K562 (cell line): ENCODE measurements around the gene NRN1. TPM values are rescaled to one million over a fixed set of nuclear protein-coding genes. Genes with fewer than 3 reads are reported as not detected.

ENCODE experiments used
- ATAC-seq: fragments of 200-7000 bp; cut with Tn5 transposase; 3 replicates; pipeline ENCODE4 v1.9.1; 2020; ENCODE audit warnings: moderate library complexity
- BruUV-seq: library from RNA; stranded (reverse); fragments of 400-500 nt; replicated peaks from 2 replicates; lab custom pipeline; 2021; lab: Mats Ljungman, UMichigan
- CTCF ChIA-PET: fragments of 300-600 bp; formaldehyde crosslinking; extraction: SDS; loops from one replicate; lab custom pipeline; 2021; ENCODE audit warnings: low intra/inter-chr PET ratio; lab: Yijun Ruan, JAX
- POLR2A ChIA-PET: fragments of 300-600, 350-650 bp; sonication (Branson Sonifier 250); formaldehyde crosslinking; extraction: SDS; loops from one replicate; lab custom pipeline; 2021; ENCODE audit warnings: antibody characterized with exemption, inconsistent platforms; lab: Yijun Ruan, JAX
- DNase-seq, 4 experiments: peaks; one replicate each; pipeline versions ENCODE4 v3.0.0 to v3.0.0-alpha.2; 2011 to 2018; ENCODE audit warnings: low spot score in 3 of 4, mixed read lengths in 3 of 4; ENCODE audit errors: extremely low read depth in 1 of 4
- FAIRE-seq: peaks from 2 replicates; lab custom pipeline; 2011; peaks lifted over from hg19 to GRCh38; lab: Jason Lieb, UNC
- H2AFZ ChIP-seq: 2 replicates; pipeline ENCODE4 v1.6.0; 2011; ENCODE audit warnings: low read depth, low read length, control low read depth, inconsistent platforms
- H3K27ac ChIP-seq: fragments of 200-600 bp; 3 replicates; pipeline ENCODE4 v1.8.0; 2011; ENCODE audit warnings: low read depth, mild to moderate bottlenecking, control low read depth, inconsistent platforms, low read length, moderate library complexity, mixed read lengths; ENCODE audit errors: extremely low read depth
- H3K27me3 ChIP-seq, 2 experiments: fragments of 300-600 bp in 1 of 2; 2 replicates in 1 of 2; 3 replicates in 1 of 2; pipeline versions ENCODE4 v1.6.0 to v1.8.0; 2011; ENCODE audit warnings: inconsistent platforms in 2 of 2, low read length in 2 of 2, mild to moderate bottlenecking in 1 of 2, mixed read lengths in 1 of 2, moderate library complexity in 1 of 2; ENCODE audit not compliant: control insufficient read depth in 2 of 2, insufficient read depth in 2 of 2
- H3K36me3 ChIP-seq: fragments of 300-600 bp; 3 replicates; pipeline ENCODE4 v1.8.0; 2011; ENCODE audit warnings: mild to moderate bottlenecking, low read length, inconsistent platforms; ENCODE audit not compliant: control insufficient read depth, insufficient read depth
- H3K4me1 ChIP-seq, 2 experiments: fragments of 200-600 bp in 1 of 2; replicated peaks in 1 of 2; 2 replicates in 1 of 2; 3 replicates in 1 of 2; pipeline versions ENCODE4 v1.5.1 to v1.8.0; 2011; ENCODE audit warnings: inconsistent platforms in 2 of 2, low read length in 2 of 2, mild to moderate bottlenecking in 1 of 2, mixed read lengths in 1 of 2, moderate library complexity in 1 of 2; ENCODE audit not compliant: control insufficient read depth in 2 of 2, insufficient read depth in 2 of 2
- H3K4me2 ChIP-seq: 2 replicates; pipeline ENCODE4 v1.6.1; 2011; ENCODE audit warnings: low read length, control low read depth, inconsistent platforms, mixed read lengths; ENCODE audit not compliant: insufficient read depth
- H3K4me3 ChIP-seq: fragments of 200-600 bp; sonication (generic), shearing (Covaris generic); 2 replicates; pipeline ENCODE4 v1.5.1; 2016; ENCODE audit warnings: control low read depth, inconsistent platforms
- H3K79me2 ChIP-seq: fragments of 200-600 bp; 3 replicates; pipeline ENCODE4 v1.8.0; 2011; ENCODE audit warnings: low read length, inconsistent platforms; ENCODE audit not compliant: control insufficient read depth, insufficient read depth
- H3K9ac ChIP-seq, 2 experiments: 2 replicates each; pipeline versions ENCODE4 v1.6.0 to v1.6.1; 2011; ENCODE audit warnings: low read depth in 2 of 2, low read length in 2 of 2, control low read depth in 1 of 2, inconsistent platforms in 1 of 2, mild to moderate bottlenecking in 1 of 2, mixed read lengths in 1 of 2; ENCODE audit not compliant: insufficient read depth in 1 of 2
- H3K9me1 ChIP-seq: one replicate; pipeline ENCODE4 v1.6.0; 2011; ENCODE audit warnings: inconsistent platforms, mild to moderate bottlenecking, low read length, moderate library complexity; ENCODE audit not compliant: control insufficient read depth, insufficient read depth
- H3K9me3 ChIP-seq: replicated peaks from 2 replicates; pipeline ENCODE4 v1.5.1; 2011; ENCODE audit warnings: low read depth, low read length, inconsistent platforms; ENCODE audit not compliant: control insufficient read depth, insufficient read depth
- H4K20me1 ChIP-seq: replicated peaks from 2 replicates; pipeline ENCODE4 v1.6.1; 2011; ENCODE audit warnings: low read length, inconsistent platforms, mixed read lengths; ENCODE audit not compliant: control insufficient read depth, insufficient read depth
- ARID1B ChIP-seq: fragments of 450-650 bp; IDR thresholded peaks from 2 replicates; pipeline ENCODE4 v1.6.1; 2016; ENCODE audit warnings: antibody characterized with exemption, mild to moderate bottlenecking, inconsistent platforms
- E2F1 ChIP-seq: sonication (generic); formaldehyde crosslinking; IDR thresholded peaks from 2 replicates; pipeline ENCODE4 v1.8.1; 2023; ENCODE audit warnings: mild to moderate bottlenecking, missing genetic modification reagents, moderate library complexity
- FIP1L1 ChIP-seq: fragments of 200-400 bp; formaldehyde crosslinking; IDR thresholded peaks from 2 replicates; pipeline ENCODE4 v1.6.1; 2018; ENCODE audit warnings: mild to moderate bottlenecking, low read depth, low read length; ENCODE audit not compliant: poor library complexity, severe bottlenecking
- FOXJ3 ChIP-seq: sonication (generic); formaldehyde crosslinking; IDR thresholded peaks from 2 replicates; pipeline ENCODE4 v1.4.0; 2020; ENCODE audit warnings: mild to moderate bottlenecking, missing genetic modification reagents
- HDGF ChIP-seq: fragments of 450-650 bp; IDR thresholded peaks from 2 replicates; pipeline ENCODE4 v1.6.1; 2016
- MLX ChIP-seq, 2 experiments: fragments of 450-650 bp in 1 of 2; sonication (generic) in 1 of 2; formaldehyde crosslinking; conservative IDR thresholded peaks; 2 replicates each; pipeline versions ENCODE4 v1.4.0 to v1.8.1; 2020 to 2022; ENCODE audit warnings: mild to moderate bottlenecking in 1 of 2, missing genetic modification reagents in 1 of 2
- POLR2AphosphoS5 ChIP-seq: IDR thresholded peaks from 2 replicates; pipeline ENCODE4 v1.6.1; 2011; ENCODE audit warnings: mild to moderate bottlenecking, low read depth, low read length, moderate library complexity; ENCODE audit not compliant: control insufficient read depth, insufficient read depth
- POLR3G ChIP-seq: IDR thresholded peaks from 2 replicates; pipeline ENCODE4 v1.6.1; 2011; ENCODE audit not compliant: insufficient read length, insufficient replicate concordance; ENCODE audit errors: extremely low read depth
- SAP30 ChIP-seq: fragments of 200-600 bp; sonication (generic); IDR thresholded peaks from 2 replicates; pipeline ENCODE4 v1.6.1; 2012; ENCODE audit warnings: borderline replicate concordance, low read depth, mild to moderate bottlenecking, moderate library complexity, low read length, control low read depth, inconsistent platforms; ENCODE audit not compliant: insufficient read depth, poor library complexity, severe bottlenecking
- ZNF431 ChIP-seq: sonication (generic); formaldehyde crosslinking; IDR thresholded peaks from 2 replicates; pipeline ENCODE4 v1.8.0; 2022; ENCODE audit warnings: mild to moderate bottlenecking, missing genetic modification reagents
- ZNF586 ChIP-seq: fragments of 450-650 bp; formaldehyde crosslinking; conservative IDR thresholded peaks from 2 replicates; pipeline ENCODE4 v1.4.0; 2020; ENCODE audit warnings: mild to moderate bottlenecking, moderate library complexity
- WGBS: fragments of 100-300 bp; shearing (Covaris generic); methylation state at CpG from one replicate; pipeline ENCODE4 v1.1.6; 2016; ENCODE audit warnings: low coverage, mixed read lengths; ENCODE audit not compliant: insufficient coverage; ENCODE audit errors: missing lambda C conversion rate; 5-methylcytosine and 5-hydroxymethylcytosine counted together
- in situ Hi-C: fragments of 300-500 bp; cut with MboI; formaldehyde crosslinking; loops from 4 replicates; pipeline ENCODE4 v1.15.0; 2018; ENCODE audit warnings: inconsistent platforms, mixed read lengths
- intact Hi-C: fragments of 100-400 bp; cut with micrococcal nuclease; formaldehyde crosslinking; loops from 2 replicates; pipeline ENCODE4 v1.14.2; 2022
- polyA plus RNA-seq, 8 experiments: library from polyadenylated mRNA; depleted of rRNA in 4 of 8; stranded (reverse) in 5 of 8; unstranded in 3 of 8; fragments of >200 nt; fragmentation: Nextera tagmentation in 2 of 8; fragmentation: Illumina TruSeq in 1 of 8; extraction: Ambion mirVana in 2 of 8; extraction: Trizol in 1 of 8; gene quantifications; 2 replicates each; pipeline versions ENCODE4 v1.2.1 to v1.2.3, GENCODE V29; 2011 to 2014; ENCODE audit warnings: inconsistent platforms in 1 of 8, missing spikeins in 1 of 8
- total RNA-seq, 7 experiments: library from RNA; depleted of rRNA in 6 of 7; stranded (reverse); fragments of >200 nt in 6 of 7; fragmentation: Illumina TruSeq in 2 of 7; extraction: Trizol in 2 of 7; gene quantifications; 2 replicates each; pipeline versions ENCODE4 v1.2.1 to v1.2.3, GENCODE V29; 2011 to 2021; ENCODE audit warnings: low replicate concordance in 1 of 7

Gene NRN1
- total and polyA plus RNA-seq, 9 of the 15 experiments (the other 6 are each of a cell fraction or from before 2014, with no cell fraction given), result not detected

DNA sequence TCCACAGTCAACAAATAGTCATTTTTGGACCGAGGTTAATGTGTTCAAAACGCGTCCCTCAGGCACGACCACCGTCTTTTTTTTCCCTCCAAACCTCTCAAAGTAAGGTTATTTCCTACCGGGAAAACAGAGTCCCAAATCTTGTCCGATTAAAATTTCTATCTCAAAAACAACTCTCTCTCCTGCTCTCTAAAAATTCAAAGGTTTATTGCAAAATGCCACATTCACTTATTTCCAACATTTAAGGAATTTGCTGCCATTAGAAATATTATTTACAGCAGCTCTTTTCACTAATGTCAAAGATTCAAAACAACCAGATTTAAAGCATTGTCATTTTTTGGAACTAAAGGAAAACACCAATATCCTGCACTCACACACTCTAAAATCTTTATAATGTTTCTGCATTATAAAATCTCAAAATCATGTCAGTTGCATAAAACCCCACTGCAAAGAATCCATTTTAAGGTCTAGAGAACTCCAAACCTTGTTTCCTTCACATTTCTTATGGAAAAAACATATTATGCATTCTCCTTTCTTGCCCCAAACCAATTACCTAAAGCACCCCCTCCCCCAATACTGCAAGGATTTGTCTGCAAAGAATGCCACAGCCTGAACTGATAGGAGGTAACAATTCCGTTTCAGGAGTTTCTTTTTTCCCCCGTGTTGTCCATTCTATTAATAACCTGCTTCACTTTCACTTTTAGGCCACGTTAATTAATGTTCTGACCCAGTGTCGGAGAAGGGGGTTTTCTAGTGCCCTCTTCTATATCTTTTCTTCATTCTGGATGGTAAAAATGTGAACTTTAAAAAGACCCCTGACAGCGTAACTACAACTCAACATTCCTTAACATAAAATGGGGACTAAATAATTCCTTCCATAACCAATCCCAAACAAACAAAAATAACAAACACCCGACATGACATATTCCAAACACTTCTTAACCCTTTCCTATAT is 1.4 kb downstream of the NRN1 start:
- Histone ChIP-seq H3K4me2 (no peak overlapping the region), H3K36me3 (no peaks in the 10 kb centered on the region), H3K4me1 (peaks cover 0 to 31% of the 10 kb centered on the region in 2 experiments; a peak in 2 of 5 replicates), H3K9me1 (no peaks in the 10 kb centered on the region), H3K9ac (no peak overlapping the region), H3K27ac (no peak overlapping the region), H3K4me3 (no peak overlapping the region), H4K20me1 (peaks cover 4% of the 10 kb centered on the region; the same call in 1 of the 2 replicates), H3K79me2 (no peaks in the 10 kb centered on the region), H3K27me3 (peaks cover 46 to 65% of the 10 kb centered on the region in 2 experiments), H2AFZ (no peak overlapping the region), H3K9me3 (no peaks in the 10 kb centered on the region; the same call in 1 of the 2 replicates)
- DNase-seq (no peak), ATAC-seq (no peak), FAIRE-seq (peak; percentile 72)
- ChIA-PET CTCF (interaction anchor here (0.6 kb wide), 1 partner anchor 1329 kb away, joined by 3 read pairs; no protein-coding TSS in a partner anchor), POLR2A (no interaction called here)
- intact Hi-C loops, result no loop called here
- no TSS peak for BruUV-seq
- in situ Hi-C loops, result no loop called here
- TF ChIP-seq POLR2AphosphoS5, result no peak
- TF ChIP-seq ARID1B, result no peak
- no peak for TF ChIP-seq MLX (CRISPR knock-in tag; conservative IDR thresholded peaks at IDR 0.05)
- TF ChIP-seq POLR3G, result no peak
- TF ChIP-seq FOXJ3 (CRISPR knock-in tag), result no peak
- no peak for TF ChIP-seq ZNF586 (CRISPR knock-in tag)
- TF ChIP-seq FIP1L1, result no peak
- TF ChIP-seq E2F1 (CRISPR knock-in tag), result no peak
- no peak for TF ChIP-seq HDGF
- no peak for TF ChIP-seq ZNF431 (CRISPR knock-in tag)
- no peak for TF ChIP-seq SAP30
- 2% methylated on average over 13 of the region's 13 CpGs for WGBS
